Loucy (cell line): Measurements from ENCODE around the gene SPATA20.

ENCODE experiments used
- H2AFZ ChIP-seq: fragments of 200-600 bp; sonication (generic); 2 replicates; pipeline ENCODE4 v1.6.0; 2016; ENCODE audit warnings: antibody characterized with exemption, mild to moderate bottlenecking, low read length, moderate library complexity
- H3F3A ChIP-seq: fragments of 200-600 bp; 2 replicates; pipeline ENCODE4 v1.6.0; 2016; ENCODE audit warnings: antibody characterized with exemption, low read depth, mild to moderate bottlenecking
- H3K27me3 ChIP-seq: fragments of 200-600 bp; sonication (generic); 2 replicates; pipeline ENCODE4 v1.6.1; 2014; ENCODE audit warnings: low read length, mild to moderate bottlenecking; ENCODE audit not compliant: insufficient read depth, poor library complexity, severe bottlenecking
- H3K36me3 ChIP-seq: fragments of 200-600 bp; sonication (generic); 2 replicates; pipeline ENCODE4 v1.6.1; 2016; ENCODE audit warnings: low read length; ENCODE audit not compliant: insufficient read depth
- H3K4me1 ChIP-seq: fragments of 200-600 bp; sonication (generic); 2 replicates; pipeline ENCODE4 v1.5.1; 2014; ENCODE audit warnings: low read length, mild to moderate bottlenecking; ENCODE audit not compliant: insufficient read depth, poor library complexity, severe bottlenecking
- H3K4me2 ChIP-seq: fragments of 200-600 bp; sonication (generic); 2 replicates; pipeline ENCODE4 v1.6.0; 2014; ENCODE audit warnings: antibody characterized with exemption, low read length, low read depth, mild to moderate bottlenecking; ENCODE audit not compliant: poor library complexity, severe bottlenecking
- H3K4me3 ChIP-seq: fragments of 200-600 bp; sonication (generic); 2 replicates; pipeline ENCODE4 v1.5.1; 2014; ENCODE audit warnings: low read length, mild to moderate bottlenecking, mixed read lengths; ENCODE audit not compliant: poor library complexity, severe bottlenecking
- H3K79me2 ChIP-seq: fragments of 200-600 bp; sonication (generic); 2 replicates; pipeline ENCODE4 v1.6.1; 2014; ENCODE audit warnings: low read length; ENCODE audit not compliant: insufficient read depth
- H3K9ac ChIP-seq: fragments of 200-600 bp; sonication (generic); 2 replicates; pipeline ENCODE4 v1.6.0; 2014; ENCODE audit warnings: mild to moderate bottlenecking, low read depth, low read length, moderate library complexity; ENCODE audit not compliant: poor library complexity, severe bottlenecking
- H3K9me2 ChIP-seq: fragments of 200-600 bp; sonication (generic); replicated peaks from 2 replicates; pipeline ENCODE4 v1.6.1; 2016; ENCODE audit warnings: low read depth, low read length, mixed read lengths
- H3K9me3 ChIP-seq: fragments of 200-600 bp; sonication (generic); 2 replicates; pipeline ENCODE4 v1.6.1; 2014; ENCODE audit warnings: mild to moderate bottlenecking, antibody characterized with exemption, low read length, low read depth; ENCODE audit not compliant: insufficient read depth
- H4K20me1 ChIP-seq: fragments of 200-600 bp; sonication (generic); 2 replicates; pipeline ENCODE4 v1.6.0; 2014; ENCODE audit warnings: antibody characterized with exemption, low read length, mild to moderate bottlenecking; ENCODE audit not compliant: insufficient read depth, poor library complexity, severe bottlenecking
- CTCF ChIP-seq: fragments of 200-600 bp; sonication (generic); conservative IDR thresholded peaks from 2 replicates; pipeline ENCODE4 v1.5.1; 2014; ENCODE audit warnings: mild to moderate bottlenecking, antibody characterized with exemption, low read length
- EZH2phosphoT487 ChIP-seq: fragments of 200-600 bp; IDR thresholded peaks from 2 replicates; pipeline ENCODE4 v1.6.1; 2018; ENCODE audit warnings: antibody characterized with exemption, mild to moderate bottlenecking, moderate library complexity, borderline replicate concordance

The SPATA20 gene

DNA sequence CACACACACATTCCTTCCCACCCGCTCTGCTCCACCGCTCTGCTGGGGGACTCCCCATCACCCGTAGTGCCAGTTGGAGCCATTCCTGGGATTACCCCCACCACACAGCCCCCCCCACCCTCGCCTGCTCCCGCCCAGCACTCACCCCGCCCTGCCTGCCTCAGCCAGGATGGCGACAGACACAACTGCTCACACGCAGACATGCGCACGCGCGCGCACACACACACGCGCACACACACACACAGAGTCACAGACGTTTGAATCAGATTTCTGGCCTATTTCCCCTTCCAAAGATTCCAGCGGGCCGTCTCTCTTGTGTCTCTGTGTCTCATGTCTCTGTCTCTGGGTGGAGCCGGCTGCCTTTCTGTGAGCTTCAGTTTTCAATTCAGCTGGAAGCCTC is 17.9 kb downstream of the SPATA20 start:
- peaks cover 10% of the 10 kb centered on the region for H3K4me1 ChIP-seq
- H3K4me2 ChIP-seq, result no peak overlapping the region
- H3F3A ChIP-seq, result no peaks in the 10 kb centered on the region
- no peaks in the 10 kb centered on the region for H3K79me2 ChIP-seq
- no peaks in the 10 kb centered on the region for H3K9me3 ChIP-seq
- H4K20me1 ChIP-seq, result no peaks in the 10 kb centered on the region
- no peak overlapping the region for H3K4me3 ChIP-seq
- no peaks in the 10 kb centered on the region for H3K36me3 ChIP-seq
- no peak overlapping the region for H3K9ac ChIP-seq
- no peaks in the 10 kb centered on the region for H3K9me2 ChIP-seq
- H3K27me3 ChIP-seq, result peaks cover 21% of the 10 kb centered on the region
- no peak overlapping the region for H2AFZ ChIP-seq
- TF ChIP-seq EZH2phosphoT487, result no peak
- TF ChIP-seq CTCF, result no peak

- Histone ChIP-seq H4K20me1 (no peaks in the 10 kb centered on the region), H3K36me3 (no peaks in the 10 kb centered on the region), H3K4me1 (peaks cover 6% of the 10 kb centered on the region), H3K9me2 (no peaks in the 10 kb centered on the region), H3K9ac (no peak overlapping the region), H2AFZ (no peak overlapping the region), H3K4me2 (no peak overlapping the region), H3K79me2 (no peaks in the 10 kb centered on the region), H3K27me3 (peaks cover 21% of the 10 kb centered on the region), H3K4me3 (no peak overlapping the region), H3F3A (no peaks in the 10 kb centered on the region), H3K9me3 (no peaks in the 10 kb centered on the region)
- no peak for TF ChIP-seq EZH2phosphoT487
- TF ChIP-seq CTCF, result no peak
Observed at GRCh38 chr17:50565402-50566350, 18.7 kb downstream of the SPATA20 start.

- no peak overlapping the region for H2AFZ ChIP-seq
- no peak overlapping the region for H3K9ac ChIP-seq
- TF ChIP-seq CTCF, result no peak
- no peak for TF ChIP-seq EZH2phosphoT487
- no peak overlapping the region for H3K4me2 ChIP-seq
- H3K27me3 ChIP-seq, result peaks cover 10% of the 10 kb centered on the region
- H3F3A ChIP-seq, result no peaks in the 10 kb centered on the region
- H3K4me3 ChIP-seq, result no peak overlapping the region
- H3K4me1 ChIP-seq, result no peaks in the 10 kb centered on the region
- H3K36me3 ChIP-seq, result no peaks in the 10 kb centered on the region
- no peaks in the 10 kb centered on the region for H3K9me2 ChIP-seq
- no peaks in the 10 kb centered on the region for H3K9me3 ChIP-seq
- no peaks in the 10 kb centered on the region for H3K79me2 ChIP-seq
- no peaks in the 10 kb centered on the region for H4K20me1 ChIP-seq
Observed at GRCh38 chr17:50566886-50567285, 19.9 kb downstream of the SPATA20 start.
